ENCODE measurements around the gene HOXA3.

Gene HOXA3

GRCh38 chr7:27099453-27100370, 52.7 kb downstream of the HOXA3 start:
- DNase-seq, result no peak
- H3K36me3 ChIP-seq (replicated peaks), result no peaks in the 10 kb centered on the region
- H3K4me3 ChIP-seq (ENCODE audit: low read depth, low read length), result peak overlapping the region; percentile 68
- no peak for TF ChIP-seq CTCF (IDR thresholded peaks at IDR 0.05; ENCODE audit: low read depth, low read length, missing control alignments)
- no peak overlapping the region for H3K27ac ChIP-seq
- in situ Hi-C loops (cut with HindIII; ENCODE audit: low pct_ligation_motif_present, low sequenced_read_pairs), result no loop called here
- peaks cover 97% of the 10 kb centered on the region for H3K27me3 ChIP-seq (replicated peaks)

GRCh38 chr7:27098578-27099451, 53.6 kb downstream of the HOXA3 start:
- Histone ChIP-seq H3K27ac (no peak overlapping the region), H3K36me3 (replicated peaks) (no peaks in the 10 kb centered on the region), H3K4me3 (ENCODE audit: low read depth, low read length) (peak overlapping the region; percentile 68), H3K27me3 (replicated peaks) (peaks cover 97% of the 10 kb centered on the region)
- no peak for DNase-seq
- in situ Hi-C loops (cut with HindIII; ENCODE audit: low pct_ligation_motif_present, low sequenced_read_pairs), result no loop called here
- TF ChIP-seq CTCF (IDR thresholded peaks at IDR 0.05; ENCODE audit: low read depth, low read length, missing control alignments), result no peak

GRCh38 chr7:27097686-27098577, 54.5 kb downstream of the HOXA3 start:
- TF ChIP-seq CTCF (IDR thresholded peaks at IDR 0.05; ENCODE audit: low read depth, low read length, missing control alignments), result no peak
- Histone ChIP-seq H3K27ac (no peak overlapping the region), H3K4me3 (ENCODE audit: low read depth, low read length) (peak overlapping the region; percentile 68), H3K36me3 (replicated peaks) (no peaks in the 10 kb centered on the region), H3K27me3 (replicated peaks) (peaks cover 97% of the 10 kb centered on the region)
- in situ Hi-C loops (cut with HindIII; ENCODE audit: low pct_ligation_motif_present, low sequenced_read_pairs), result no loop called here
- DNase-seq, result no peak

GRCh38 chr7:27096768-27097514, 55.4 kb downstream of the HOXA3 start:
- in situ Hi-C loops (cut with HindIII; ENCODE audit: low pct_ligation_motif_present, low sequenced_read_pairs), result no loop called here
- DNase-seq, result no peak
- peak overlapping the region; percentile 68 for H3K4me3 ChIP-seq (ENCODE audit: low read depth, low read length)
- no peaks in the 10 kb centered on the region for H3K36me3 ChIP-seq (replicated peaks)
- H3K27me3 ChIP-seq (replicated peaks), result peaks cover 97% of the 10 kb centered on the region
- no peak for TF ChIP-seq CTCF (IDR thresholded peaks at IDR 0.05; ENCODE audit: low read depth, low read length, missing control alignments)
- H3K27ac ChIP-seq, result no peak overlapping the region
